Neuronal stem cell (in vitro differentiated cells): ENCODE measurements around the gene TMEM139.
A peak's percentile ranks its signal among the peaks of the same experiment; 100 is the strongest.
"Not testable (repeated sequence)": the region's sequence is repeated elsewhere in the genome, so short reads cannot be mapped to it uniquely, and the experiment has no call there.

Experiments used
- DNase-seq: peaks from one replicate; pipeline ENCODE4 v3.0.0-alpha.2; 2013; ENCODE audit warnings: low spot score
- H2AFZ ChIP-seq: one replicate; pipeline ENCODE4 v1.6.1; 2013; ENCODE audit warnings: mild to moderate bottlenecking, low read length, inconsistent platforms
- H2AK5ac ChIP-seq: 2 replicates; pipeline ENCODE4 v1.6.1; 2013; ENCODE audit warnings: low read depth, mild to moderate bottlenecking, inconsistent platforms, low read length, moderate library complexity, mixed read lengths
- H2BK120ac ChIP-seq: 2 replicates; pipeline ENCODE4 v1.6.1; 2013; ENCODE audit warnings: low read depth, mild to moderate bottlenecking, inconsistent platforms, low read length, moderate library complexity, mixed read lengths
- H2BK12ac ChIP-seq: one replicate; pipeline ENCODE4 v1.6.1; 2013; ENCODE audit warnings: low read length, inconsistent platforms
- H2BK15ac ChIP-seq: 2 replicates; pipeline ENCODE4 v1.6.1; 2013; ENCODE audit warnings: mild to moderate bottlenecking, low read length, inconsistent platforms, mixed read lengths
- H2BK5ac ChIP-seq: one replicate; pipeline ENCODE4 v1.6.1; 2013; ENCODE audit warnings: inconsistent platforms, mild to moderate bottlenecking, low read length, moderate library complexity
- H3K14ac ChIP-seq: one replicate; pipeline ENCODE4 v1.6.1; 2013; ENCODE audit warnings: low read length, inconsistent platforms
- H3K18ac ChIP-seq: 2 replicates; pipeline ENCODE4 v1.6.1; 2013; ENCODE audit warnings: low read length, inconsistent platforms
- H3K23ac ChIP-seq: 2 replicates; pipeline ENCODE4 v1.6.1; 2013; ENCODE audit warnings: low read depth, mild to moderate bottlenecking, mixed read lengths, low read length, inconsistent platforms; ENCODE audit not compliant: poor library complexity
- H3K27ac ChIP-seq: replicated peaks from 3 replicates; pipeline ENCODE4 v1.5.1; 2013; ENCODE audit warnings: low read length, inconsistent platforms
- H3K27me3 ChIP-seq, 3 experiments: 2 replicates each; pipeline ENCODE4 v1.6.1; 2013; ENCODE audit warnings: low read length in 3 of 3, mild to moderate bottlenecking in 2 of 3, inconsistent platforms in 1 of 3, low read depth in 1 of 3, mixed read lengths in 1 of 3, moderate library complexity in 1 of 3; ENCODE audit not compliant: control insufficient read depth in 3 of 3, insufficient read depth in 3 of 3
- H3K36me3 ChIP-seq, 2 donors: replicated peaks in 1 of 2; 2 replicates each; pipeline ENCODE4 v1.6.1; 2013; ENCODE audit warnings: low read length in 2 of 2; ENCODE audit not compliant: control insufficient read depth in 2 of 2, insufficient read depth in 2 of 2
- H3K4ac ChIP-seq: 2 replicates; pipeline ENCODE4 v1.6.1; 2013; ENCODE audit warnings: inconsistent platforms, mild to moderate bottlenecking, low read length, moderate library complexity
- H3K4me1 ChIP-seq, 2 donors: 1 replicate in 1 of 2; 2 replicates in 1 of 2; pipeline ENCODE4 v1.6.1; 2013; ENCODE audit warnings: low read length in 2 of 2, low read depth in 1 of 2; ENCODE audit not compliant: control insufficient read depth in 2 of 2, insufficient read depth in 1 of 2
- H3K4me2 ChIP-seq: one replicate; pipeline ENCODE4 v1.6.1; 2013; ENCODE audit warnings: mild to moderate bottlenecking, low read length, inconsistent platforms; ENCODE audit not compliant: insufficient read depth, poor library complexity, severe bottlenecking
- H3K4me3 ChIP-seq, 2 donors: 2 replicates each; pipeline ENCODE4 v1.5.1; 2013; ENCODE audit warnings: low read length in 2 of 2, mild to moderate bottlenecking in 2 of 2, inconsistent platforms in 1 of 2, moderate library complexity in 1 of 2
- H3K79me1 ChIP-seq: one replicate; pipeline ENCODE4 v1.6.1; 2013; ENCODE audit warnings: low read depth, mild to moderate bottlenecking, inconsistent platforms, low read length, moderate library complexity
- H3K9ac ChIP-seq: one replicate; pipeline ENCODE4 v1.6.1; 2013; ENCODE audit warnings: mild to moderate bottlenecking, low read depth, low read length, inconsistent platforms; ENCODE audit not compliant: poor library complexity
- H3K9me3 ChIP-seq, 2 donors: replicated peaks in 1 of 2; 2 replicates each; pipeline versions ENCODE3 to v1.6.1; 2013; ENCODE audit warnings: low read length in 2 of 2, mild to moderate bottlenecking in 2 of 2, inconsistent platforms in 1 of 2, low read depth in 1 of 2, mixed read lengths in 1 of 2, moderate library complexity in 1 of 2; ENCODE audit not compliant: control insufficient read depth in 2 of 2, insufficient read depth in 1 of 2
- H4K8ac ChIP-seq: one replicate; pipeline ENCODE4 v1.6.1; 2013; ENCODE audit warnings: low read depth, mild to moderate bottlenecking, inconsistent platforms, low read length, moderate library complexity
- H4K91ac ChIP-seq: one replicate; pipeline ENCODE4 v1.6.1; 2013; ENCODE audit warnings: low read length, low read depth, mild to moderate bottlenecking, inconsistent platforms; ENCODE audit not compliant: poor library complexity
- WGBS, 2 donors: extraction: QIAGEN DNeasy Blood & Tissue Kit; methylation state at CpG; one replicate each; pipeline ENCODE4 v1.1.7; 2013; ENCODE audit warnings: missing lambda C conversion rate in 2 of 2, mixed read lengths in 1 of 2; ENCODE audit not compliant: insufficient read length in 2 of 2, insufficient replicate concordance in 1 of 2; ENCODE audit errors: extremely low coverage in 2 of 2; 5-methylcytosine and 5-hydroxymethylcytosine counted together

The TMEM139 gene

GRCh38 chr7:143263266-143264195 is 21.2 kb upstream of the TMEM139 start, which contains the start of gene GSTK1:
Gene GSTK1, plus strand, starts transcription at chr7:143263441. Its CDS starts 73 bp downstream, at chr7:143263514.
- H3K9me3 ChIP-seq: no peaks in the 10 kb centered on the region
- peak within 1 kb of the TSS; percentile 99 for H3K18ac ChIP-seq
- H3K4me1 ChIP-seq: peaks cover 0 to 4% of the 10 kb centered on the region in 2 donors
- no CpG with 5 or more reads among the region's 48 CpGs for WGBS, 2 donors
- no peak within 1 kb of the TSS for H2BK12ac ChIP-seq
- H3K27me3 ChIP-seq: no peaks in the 10 kb centered on the region
- peak within 1 kb of the TSS; percentile 94 for H2AFZ ChIP-seq
- peak within 1 kb of the TSS; percentile 90 for H3K14ac ChIP-seq
- peaks cover 6 to 24% of the 10 kb centered on the region in 2 donors for H3K36me3 ChIP-seq
- H2BK15ac ChIP-seq: peak within 1 kb of the TSS; percentile 81
- H3K27ac ChIP-seq: peak within 1 kb of the TSS; percentile 47
- peak within 1 kb of the TSS; percentile 97 for H3K9ac ChIP-seq
- H3K4me2 ChIP-seq: peak within 1 kb of the TSS; percentile 71
- H3K4me3 ChIP-seq: peak within 1 kb of the TSS; percentile 60 to 85
- H4K91ac ChIP-seq: no peak within 1 kb of the TSS
- DNase-seq: peak; percentile 46
- H3K4ac ChIP-seq: peak within 1 kb of the TSS; percentile 76
- peak within 1 kb of the TSS; percentile 61 for H2AK5ac ChIP-seq
- peaks cover 2% of the 10 kb centered on the region for H3K79me1 ChIP-seq
- H2BK120ac ChIP-seq: no peak within 1 kb of the TSS
- H4K8ac ChIP-seq: no peak within 1 kb of the TSS
- H2BK5ac ChIP-seq: peak within 1 kb of the TSS; percentile 82
- peak within 1 kb of the TSS; percentile 97 for H3K23ac ChIP-seq

GRCh38 chr7:143264196-143264568 is 20.6 kb upstream of the TMEM139 start:
- not testable (repeated sequence) for H2BK15ac ChIP-seq, H3K9me3 ChIP-seq, H3K14ac ChIP-seq, H3K27ac ChIP-seq, H3K4me1 ChIP-seq, H4K8ac ChIP-seq, H2BK12ac ChIP-seq, H4K91ac ChIP-seq, DNase-seq, H3K79me1 ChIP-seq, H2BK5ac ChIP-seq, H3K23ac ChIP-seq, H2BK120ac ChIP-seq, H3K9ac ChIP-seq, H3K27me3 ChIP-seq, H3K18ac ChIP-seq, H3K4ac ChIP-seq
- Histone ChIP-seq H3K4me3 (peak overlapping the region; percentile 60 to 85), H2AFZ (peak overlapping the region; percentile 94), H3K4me2 (peak overlapping the region; percentile 71), H2AK5ac (peak overlapping the region; percentile 61), H3K36me3 (peaks cover 9 to 31% of the 10 kb centered on the region in 2 donors)
- WGBS, 2 donors: no CpG with 5 or more reads among the region's 15 CpGs

GRCh38 chr7:143265017-143265693 is 19.6 kb upstream of the TMEM139 start:
- H2BK120ac ChIP-seq: no peak overlapping the region
- no peaks in the 10 kb centered on the region for H3K27me3 ChIP-seq
- H3K4me2 ChIP-seq: no peak overlapping the region
- H3K9ac ChIP-seq: no peak overlapping the region
- peak overlapping the region; percentile 35 for H3K23ac ChIP-seq
- no peak overlapping the region for H2BK15ac ChIP-seq
- H3K79me1 ChIP-seq: peaks cover 2% of the 10 kb centered on the region
- no peak overlapping the region for H2AFZ ChIP-seq
- peaks cover 11 to 38% of the 10 kb centered on the region in 2 donors for H3K36me3 ChIP-seq
- no peak overlapping the region for H3K27ac ChIP-seq
- no peak overlapping the region for H2AK5ac ChIP-seq
- no peaks in the 10 kb centered on the region for H3K9me3 ChIP-seq
- no peak overlapping the region for H4K91ac ChIP-seq
- no peak overlapping the region for H3K18ac ChIP-seq
- H2BK5ac ChIP-seq: no peak overlapping the region
- peak overlapping the region in 1 of 2 donors; percentile 1 for H3K4me3 ChIP-seq
- peak overlapping the region; percentile 31 for H2BK12ac ChIP-seq
- no peak overlapping the region for H3K14ac ChIP-seq
- no CpG with 5 or more reads among the region's 15 CpGs for WGBS, 2 donors
- no peak overlapping the region for H4K8ac ChIP-seq
- H3K4me1 ChIP-seq: peaks cover 0 to 4% of the 10 kb centered on the region in 2 donors
- no peak overlapping the region for H3K4ac ChIP-seq
- DNase-seq: no peak

- Histone ChIP-seq H3K18ac (no peak overlapping the region), H2BK5ac (no peak overlapping the region), H3K36me3 (peaks cover 11 to 38% of the 10 kb centered on the region in 2 donors), H2BK15ac (no peak overlapping the region), H3K4me2 (no peak overlapping the region), H2AFZ (no peak overlapping the region), H3K23ac (no peak overlapping the region), H3K9ac (no peak overlapping the region), H2BK12ac (no peak overlapping the region), H3K79me1 (no peaks in the 10 kb centered on the region), H2BK120ac (no peak overlapping the region), H3K27me3 (no peaks in the 10 kb centered on the region), H3K4me1 (peaks cover 0 to 1% of the 10 kb centered on the region in 2 donors), H3K4ac (no peak overlapping the region), H4K91ac (no peak overlapping the region), H3K4me3 (no peak overlapping the region), H3K27ac (no peak overlapping the region), H2AK5ac (no peak overlapping the region), H4K8ac (no peak overlapping the region), H3K14ac (no peak overlapping the region), H3K9me3 (no peaks in the 10 kb centered on the region)
- WGBS, 2 donors: no CpG with 5 or more reads among the region's 5 CpGs
- no peak for DNase-seq
These were observed 15.5 kb upstream of the TMEM139 start for GRCh38 chr7:143269251-143269650.
